SU-DHL-6 (cell line): ENCODE measurements around the gene TMEM203.

Experiments used
- H2AFZ ChIP-seq: fragments of 200-600 bp; sonication (generic); 2 replicates; pipeline ENCODE4 v1.6.1; 2014; ENCODE audit warnings: low read depth, mild to moderate bottlenecking, moderate library complexity, mixed read lengths, antibody characterized with exemption, low read length; ENCODE audit not compliant: severe bottlenecking
- H3F3A ChIP-seq: fragments of 200-600 bp; shearing (Covaris generic); 2 replicates; pipeline ENCODE4 v1.6.0; 2016; ENCODE audit warnings: antibody characterized with exemption, mild to moderate bottlenecking; ENCODE audit not compliant: insufficient read depth
- H3K27ac ChIP-seq: fragments of 200-600 bp; sonication (generic); 2 replicates; pipeline ENCODE4 v1.5.1; 2016; ENCODE audit warnings: low read depth, mild to moderate bottlenecking, low read length, moderate library complexity, mixed read lengths
- H3K27me3 ChIP-seq: fragments of 200-600 bp; sonication (generic), shearing (Covaris generic); 2 replicates; pipeline ENCODE4 v1.6.0; 2014; ENCODE audit warnings: mild to moderate bottlenecking, low read length
- H3K36me3 ChIP-seq: fragments of 200-600 bp; sonication (generic); 2 replicates; pipeline ENCODE4 v1.6.1; 2014; ENCODE audit warnings: mild to moderate bottlenecking, low read length, mixed read lengths
- H3K4me2 ChIP-seq: fragments of 300-600, 200-600 bp; shearing (Covaris generic), sonication (generic); 2 replicates; pipeline ENCODE4 v1.6.0; 2014; ENCODE audit warnings: low read length, low read depth, mild to moderate bottlenecking; ENCODE audit not compliant: poor library complexity, severe bottlenecking
- H3K4me3 ChIP-seq: fragments of 200-600 bp; sonication (generic); 2 replicates; pipeline ENCODE4 v1.5.1; 2014; ENCODE audit warnings: antibody characterized with exemption, low read length, mild to moderate bottlenecking, mixed read lengths; ENCODE audit not compliant: insufficient read depth, poor library complexity, severe bottlenecking
- H3K79me2 ChIP-seq: fragments of 200-600 bp; sonication (generic); 2 replicates; pipeline ENCODE4 v1.6.1; 2014; ENCODE audit warnings: mild to moderate bottlenecking, low read length, moderate library complexity; ENCODE audit not compliant: insufficient read depth
- H3K9ac ChIP-seq: fragments of 200-600 bp; sonication (generic); 2 replicates; pipeline ENCODE4 v1.7.0; 2014; ENCODE audit warnings: mild to moderate bottlenecking, low read length
- H3K9me2 ChIP-seq: fragments of 200-600 bp; sonication (generic); replicated peaks from 2 replicates; pipeline ENCODE4 v1.6.1; 2014; ENCODE audit warnings: low read length; ENCODE audit not compliant: insufficient read depth
- H3K9me3 ChIP-seq: fragments of 200-600 bp; sonication (generic); 2 replicates; pipeline ENCODE4 v1.6.1; 2014; ENCODE audit warnings: low read length, mixed read lengths; ENCODE audit not compliant: insufficient read depth
- H4K20me1 ChIP-seq: fragments of 200-600 bp; sonication (generic); 2 replicates; pipeline ENCODE4 v1.6.1; 2014; ENCODE audit warnings: low read depth, mild to moderate bottlenecking, antibody characterized with exemption, low read length, moderate library complexity, mixed read lengths
- EZH2phosphoT487 ChIP-seq: fragments of 200-600 bp; sonication (generic), shearing (Covaris generic); conservative IDR thresholded peaks from 2 replicates; pipeline ENCODE4 v1.6.1; 2018; ENCODE audit warnings: mild to moderate bottlenecking, antibody characterized with exemption, low read length, moderate library complexity, mixed read lengths
- TF ChIP-seq, protein P1 (sequence below): fragments of 200-600 bp; sonication (generic); IDR thresholded peaks from one replicate; pipeline ENCODE4 v1.5.1; 2017; ENCODE audit warnings: antibody characterized with exemption, mild to moderate bottlenecking, low read length, moderate library complexity; ENCODE audit not compliant: insufficient read depth, poor library complexity, severe bottlenecking

Gene TMEM203

DNA sequence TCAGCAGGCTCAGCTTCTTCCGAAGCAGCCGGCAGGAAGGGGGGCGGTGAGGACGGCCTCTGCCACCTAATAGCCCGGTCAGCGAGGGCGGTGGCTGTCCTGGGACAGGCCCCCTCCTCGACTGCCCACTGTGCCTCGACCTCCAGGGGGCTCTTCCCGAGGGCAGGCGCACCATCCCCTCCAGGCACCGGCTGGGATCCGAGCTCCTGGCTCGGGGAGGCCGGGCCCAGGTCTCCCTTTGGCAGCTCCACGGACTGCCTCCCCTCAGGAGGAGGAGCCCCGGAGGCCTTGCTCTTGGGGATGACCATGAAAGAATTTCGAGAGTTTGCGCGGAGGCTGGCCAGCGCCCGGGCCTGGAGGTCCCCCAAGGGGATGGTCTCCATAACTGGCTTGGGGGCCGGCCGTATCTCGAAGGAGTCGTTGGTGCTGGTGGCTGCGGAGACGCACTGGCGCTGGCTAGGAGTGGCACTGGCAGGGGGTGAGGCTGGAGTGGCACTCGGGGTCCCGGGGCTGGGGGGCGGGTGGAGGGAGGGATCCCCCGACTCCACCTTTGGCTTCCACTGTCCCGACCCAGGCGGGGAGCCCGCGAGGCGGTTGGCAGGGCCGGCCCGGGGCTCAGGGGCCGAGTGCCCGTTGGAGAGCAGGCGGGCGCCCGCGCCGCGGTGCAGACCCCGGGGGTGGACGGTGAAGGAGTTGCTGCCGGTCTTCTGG, 5.9 kb downstream of the TMEM203 start:
- peak overlapping the region; percentile 59 for H3K4me2 ChIP-seq
- H3K9me2 ChIP-seq, result no peaks in the 10 kb centered on the region
- H3K9me3 ChIP-seq, result no peaks in the 10 kb centered on the region
- no peak overlapping the region for H3K27ac ChIP-seq
- TF ChIP-seq, protein P1, sequence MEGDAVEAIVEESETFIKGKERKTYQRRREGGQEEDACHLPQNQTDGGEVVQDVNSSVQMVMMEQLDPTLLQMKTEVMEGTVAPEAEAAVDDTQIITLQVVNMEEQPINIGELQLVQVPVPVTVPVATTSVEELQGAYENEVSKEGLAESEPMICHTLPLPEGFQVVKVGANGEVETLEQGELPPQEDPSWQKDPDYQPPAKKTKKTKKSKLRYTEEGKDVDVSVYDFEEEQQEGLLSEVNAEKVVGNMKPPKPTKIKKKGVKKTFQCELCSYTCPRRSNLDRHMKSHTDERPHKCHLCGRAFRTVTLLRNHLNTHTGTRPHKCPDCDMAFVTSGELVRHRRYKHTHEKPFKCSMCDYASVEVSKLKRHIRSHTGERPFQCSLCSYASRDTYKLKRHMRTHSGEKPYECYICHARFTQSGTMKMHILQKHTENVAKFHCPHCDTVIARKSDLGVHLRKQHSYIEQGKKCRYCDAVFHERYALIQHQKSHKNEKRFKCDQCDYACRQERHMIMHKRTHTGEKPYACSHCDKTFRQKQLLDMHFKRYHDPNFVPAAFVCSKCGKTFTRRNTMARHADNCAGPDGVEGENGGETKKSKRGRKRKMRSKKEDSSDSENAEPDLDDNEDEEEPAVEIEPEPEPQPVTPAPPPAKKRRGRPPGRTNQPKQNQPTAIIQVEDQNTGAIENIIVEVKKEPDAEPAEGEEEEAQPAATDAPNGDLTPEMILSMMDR, result no peak
- TF ChIP-seq EZH2phosphoT487, result no peak
- peak overlapping the region; percentile 46; the same call in 1 of the 2 replicates for H3K9ac ChIP-seq
- peaks cover 8% of the 10 kb centered on the region for H3K79me2 ChIP-seq
- no peaks in the 10 kb centered on the region for H3K36me3 ChIP-seq
- peaks cover 12% of the 10 kb centered on the region for H3F3A ChIP-seq
- peak overlapping the region; percentile 39 for H3K4me3 ChIP-seq
- no peak overlapping the region for H2AFZ ChIP-seq
- H3K27me3 ChIP-seq, result no peaks in the 10 kb centered on the region
- no peaks in the 10 kb centered on the region for H4K20me1 ChIP-seq

DNA sequence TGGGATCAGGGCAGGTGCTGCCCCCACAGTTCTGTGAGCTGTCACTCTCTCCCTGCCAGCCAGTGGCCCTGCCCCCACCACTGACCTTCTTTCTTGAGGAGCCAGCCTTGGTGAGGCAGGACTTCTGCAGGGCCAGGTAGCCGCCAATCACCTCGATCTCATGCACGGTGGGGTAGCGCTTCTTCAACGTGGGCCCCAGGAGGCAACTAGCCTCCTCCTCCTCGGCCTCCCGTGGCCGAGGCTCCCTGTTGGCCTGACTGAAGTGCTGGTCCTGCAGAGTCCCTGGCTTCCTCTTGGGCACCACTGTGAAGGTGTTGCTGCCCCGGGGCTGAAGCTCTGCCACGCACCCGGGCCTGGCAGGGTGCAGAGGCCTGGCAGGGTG, 6.6 kb downstream of the TMEM203 start:
- Histone ChIP-seq H3K9me2 (no peaks in the 10 kb centered on the region), H4K20me1 (no peaks in the 10 kb centered on the region), H3K4me2 (peak overlapping the region; percentile 59), H3K4me3 (no peak overlapping the region), H3K27ac (no peak overlapping the region), H3K27me3 (no peaks in the 10 kb centered on the region), H3K36me3 (no peaks in the 10 kb centered on the region), H3K9ac (no peak overlapping the region), H3F3A (peaks cover 12% of the 10 kb centered on the region), H2AFZ (no peak overlapping the region), H3K79me2 (peaks cover 1% of the 10 kb centered on the region), H3K9me3 (no peaks in the 10 kb centered on the region)
- no peak for TF ChIP-seq EZH2phosphoT487
- TF ChIP-seq, protein P1, result no peak

DNA sequence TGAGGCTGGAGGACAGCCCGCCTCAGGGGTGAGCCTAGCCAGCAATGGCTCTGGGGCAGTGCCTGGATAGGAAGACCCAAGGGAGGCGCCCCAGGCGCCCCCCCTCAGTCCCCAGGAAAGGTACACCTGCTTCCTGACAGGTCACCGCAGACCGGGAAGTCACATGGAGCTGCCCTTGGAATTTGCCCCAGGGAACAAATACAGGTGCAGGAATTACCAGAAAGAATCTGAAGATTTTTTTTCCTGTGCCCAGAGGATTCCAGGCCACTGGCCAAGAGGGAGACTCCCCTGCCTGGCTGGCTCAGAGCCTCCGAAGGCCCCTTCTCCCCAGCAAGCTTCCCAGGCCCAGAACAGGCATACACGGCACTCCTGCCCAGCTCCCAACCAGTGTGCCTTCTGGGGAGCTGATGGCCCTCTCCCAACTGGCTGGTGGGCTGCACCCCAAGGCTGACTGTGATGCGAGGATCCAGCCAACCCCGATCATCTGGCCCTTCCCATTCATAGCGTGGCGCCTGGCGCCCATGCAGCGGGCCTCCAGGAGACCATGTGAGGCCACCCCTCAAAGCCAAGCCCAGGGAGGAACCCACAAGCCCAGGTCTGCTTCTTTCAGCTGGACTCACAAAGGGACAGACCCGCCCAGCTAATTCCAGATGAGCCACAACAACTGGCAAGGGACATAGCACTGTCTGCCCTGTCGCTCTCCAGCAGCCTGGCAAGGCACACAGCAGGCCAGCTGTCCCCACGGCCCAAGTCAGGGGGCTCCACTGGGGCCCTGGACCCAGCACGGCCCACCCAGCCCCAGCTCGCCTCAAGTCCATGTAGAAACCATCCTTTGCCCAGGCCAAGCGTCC, 7.2 kb downstream of the TMEM203 start:
- Histone ChIP-seq H3F3A (peaks cover 12% of the 10 kb centered on the region), H3K4me3 (no peak overlapping the region), H4K20me1 (no peaks in the 10 kb centered on the region)

More for the DNA sequence above, 7.2 kb downstream of the TMEM203 start:
- Histone ChIP-seq H3K9me3 (no peaks in the 10 kb centered on the region), H3K4me2 (peak overlapping the region; percentile 59), H3K79me2 (no peaks in the 10 kb centered on the region; the same call in 1 of the 2 replicates), H3K9me2 (no peaks in the 10 kb centered on the region), H2AFZ (no peak overlapping the region), H3K27me3 (no peaks in the 10 kb centered on the region), H3K9ac (no peak overlapping the region), H3K27ac (no peak overlapping the region), H3K36me3 (no peaks in the 10 kb centered on the region)
- TF ChIP-seq, protein P1, result no peak
- TF ChIP-seq EZH2phosphoT487, result no peak
